ENCODE measurements around the gene TSPAN9.

Gene TSPAN9

DNA sequence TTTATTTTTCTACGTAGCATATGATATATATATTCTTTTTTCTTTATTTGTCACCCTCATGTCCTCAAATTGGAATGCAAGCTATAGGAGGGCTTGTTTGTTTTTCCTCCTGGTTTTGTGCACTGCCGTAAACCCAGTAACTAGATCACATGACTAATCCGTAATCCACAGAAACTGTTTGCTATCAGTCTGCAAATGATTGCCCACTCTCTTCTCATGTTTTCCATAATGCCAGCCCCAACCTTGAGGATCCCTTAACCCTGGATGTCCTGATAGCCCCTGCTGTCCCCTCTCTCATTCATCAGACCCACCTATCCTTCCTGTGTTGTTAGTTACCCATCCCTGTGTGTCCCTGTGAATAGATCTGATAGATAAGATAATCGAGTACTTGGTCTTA lies 94.0 kb downstream of the TSPAN9 start:
- no peaks in the 10 kb centered on the region for H3K9me2 ChIP-seq (replicated peaks; ENCODE audit: insufficient read depth, low read length)
- H3F3A ChIP-seq (ENCODE audit: insufficient read depth): no peaks in the 10 kb centered on the region
- no peaks in the 10 kb centered on the region for H3K27me3 ChIP-seq (ENCODE audit: low read length)
- H4K20me1 ChIP-seq (ENCODE audit: low read depth, low read length): no peaks in the 10 kb centered on the region
- H3K9me3 ChIP-seq (ENCODE audit: insufficient read depth, low read length): no peaks in the 10 kb centered on the region
- H3K79me2 ChIP-seq (ENCODE audit: insufficient read depth, low read length): no peaks in the 10 kb centered on the region
- H3K36me3 ChIP-seq (ENCODE audit: low read length): no peaks in the 10 kb centered on the region
- no peak for TF ChIP-seq CTCF (IDR thresholded peaks at IDR 0.05; ENCODE audit: insufficient read depth, low read length, poor library complexity, severe bottlenecking)
- TF ChIP-seq EZH2phosphoT487 (conservative IDR thresholded peaks at IDR 0.05; ENCODE audit: low read length): no peak
- H3K27ac ChIP-seq (ENCODE audit: low read depth, low read length): no peak overlapping the region
- no peak overlapping the region for H3K9ac ChIP-seq (ENCODE audit: low read length)
- H3K4me3 ChIP-seq (ENCODE audit: insufficient read depth, low read length, poor library complexity, severe bottlenecking): no peak overlapping the region
- H2AFZ ChIP-seq (ENCODE audit: low read depth, low read length, severe bottlenecking): no peak overlapping the region
- H3K4me2 ChIP-seq (ENCODE audit: low read depth, low read length, poor library complexity, severe bottlenecking): no peak overlapping the region

GRCh38 chr12:3172124-3173007 lies 95.2 kb downstream of the TSPAN9 start:
- no peak for TF ChIP-seq CTCF (IDR thresholded peaks at IDR 0.05; ENCODE audit: insufficient read depth, low read length, poor library complexity, severe bottlenecking)
- no peak for TF ChIP-seq EZH2phosphoT487 (conservative IDR thresholded peaks at IDR 0.05; ENCODE audit: low read length)
- Histone ChIP-seq H2AFZ (ENCODE audit: low read depth, low read length, severe bottlenecking) (no peak overlapping the region), H3K9ac (ENCODE audit: low read length) (no peak overlapping the region), H3K79me2 (ENCODE audit: insufficient read depth, low read length) (no peaks in the 10 kb centered on the region), H3F3A (ENCODE audit: insufficient read depth) (no peaks in the 10 kb centered on the region), H4K20me1 (ENCODE audit: low read depth, low read length) (no peaks in the 10 kb centered on the region), H3K9me2 (replicated peaks; ENCODE audit: insufficient read depth, low read length) (no peaks in the 10 kb centered on the region), H3K36me3 (ENCODE audit: low read length) (no peaks in the 10 kb centered on the region), H3K27ac (ENCODE audit: low read depth, low read length) (no peak overlapping the region), H3K9me3 (ENCODE audit: insufficient read depth, low read length) (no peaks in the 10 kb centered on the region), H3K4me3 (ENCODE audit: insufficient read depth, low read length, poor library complexity, severe bottlenecking) (no peak overlapping the region), H3K4me2 (ENCODE audit: low read depth, low read length, poor library complexity, severe bottlenecking) (no peak overlapping the region), H3K27me3 (ENCODE audit: low read length) (no peaks in the 10 kb centered on the region)

DNA sequence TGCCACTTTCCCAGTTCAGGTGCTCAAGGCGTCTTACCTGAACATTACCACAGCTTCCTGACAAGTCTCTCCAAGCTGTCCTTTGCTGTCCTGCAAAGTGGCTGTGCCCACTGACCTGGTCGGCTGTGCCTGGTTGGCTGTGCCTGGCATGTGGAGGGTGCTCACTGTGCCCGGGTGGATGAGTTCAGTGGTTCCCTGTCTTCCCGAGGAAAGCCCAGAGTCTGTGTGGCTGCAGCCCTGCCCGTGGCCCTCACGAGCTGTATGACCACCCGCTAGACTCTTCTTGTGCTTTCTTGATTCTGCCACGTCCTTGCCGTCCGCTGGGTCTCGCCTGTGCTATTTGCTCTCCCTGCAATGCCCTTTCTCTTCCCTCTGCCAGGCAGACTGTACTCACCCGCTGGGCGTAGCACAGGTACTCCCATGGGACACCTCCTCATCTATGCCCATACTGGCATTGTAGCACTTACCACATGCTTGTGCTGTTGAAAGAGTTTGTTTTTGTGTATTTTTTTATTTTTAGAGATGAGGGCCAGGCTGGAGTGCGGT lies 95.9 kb downstream of the TSPAN9 start:
- Histone ChIP-seq H3K4me3 (ENCODE audit: insufficient read depth, low read length, poor library complexity, severe bottlenecking) (no peak overlapping the region), H3F3A (ENCODE audit: insufficient read depth) (no peaks in the 10 kb centered on the region), H3K9me2 (replicated peaks; ENCODE audit: insufficient read depth, low read length) (no peaks in the 10 kb centered on the region), H2AFZ (ENCODE audit: low read depth, low read length, severe bottlenecking) (no peak overlapping the region), H3K27ac (ENCODE audit: low read depth, low read length) (no peak overlapping the region), H3K36me3 (ENCODE audit: low read length) (no peaks in the 10 kb centered on the region), H3K79me2 (ENCODE audit: insufficient read depth, low read length) (no peaks in the 10 kb centered on the region), H3K9me3 (ENCODE audit: insufficient read depth, low read length) (no peaks in the 10 kb centered on the region), H3K27me3 (ENCODE audit: low read length) (no peaks in the 10 kb centered on the region), H3K4me2 (ENCODE audit: low read depth, low read length, poor library complexity, severe bottlenecking) (no peak overlapping the region), H4K20me1 (ENCODE audit: low read depth, low read length) (no peaks in the 10 kb centered on the region), H3K9ac (ENCODE audit: low read length) (no peak overlapping the region)
- TF ChIP-seq CTCF (IDR thresholded peaks at IDR 0.05; ENCODE audit: insufficient read depth, low read length, poor library complexity, severe bottlenecking) (no peak), EZH2phosphoT487 (conservative IDR thresholded peaks at IDR 0.05; ENCODE audit: low read length) (no peak)

Data from SU-DHL-6 (cell line).